HG03354 (cell line): ENCODE data around the gene MTR.

ENCODE experiments used
- ATAC-seq: cut with Tn5 transposase; IDR thresholded peaks from one replicate; pipeline ENCODE4 v1.9.1; 2021; ENCODE audit warnings: mild to moderate bottlenecking; ENCODE audit not compliant: unreplicated experiment, poor library complexity, severe bottlenecking

The MTR gene

DNA sequence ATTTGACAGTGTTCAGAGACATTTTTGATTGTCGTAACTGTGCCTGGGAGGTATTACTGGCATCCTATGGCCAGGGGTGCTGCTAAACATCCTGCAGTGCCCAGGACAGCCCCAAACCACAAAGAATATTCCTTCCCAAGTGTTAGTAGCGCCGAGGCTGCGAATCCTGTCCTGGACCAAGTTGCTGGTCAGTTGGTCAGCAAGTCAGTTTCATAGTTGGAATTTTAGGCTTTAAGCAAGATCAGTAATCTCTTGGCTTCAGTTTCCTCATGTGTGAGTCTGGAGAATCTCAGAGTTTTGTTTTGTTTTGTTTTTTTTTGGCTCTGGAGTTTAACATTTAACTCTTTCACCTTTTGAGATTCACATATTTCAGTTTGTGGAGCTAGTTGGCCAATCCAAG lies 65.0 kb downstream of the MTR start:
- no peak for ATAC-seq

- ATAC-seq: no peak
These were observed 65.6 kb downstream of the MTR start for GRCh38 chr1:236860674-236861073.

- no peak for ATAC-seq
These were observed 66.6 kb downstream of the MTR start for GRCh38 chr1:236861560-236862218.

GRCh38 chr1:236862219-236862591 lies 67.1 kb downstream of the MTR start:
- ATAC-seq: no peak

- no peak for ATAC-seq
These were observed 67.6 kb downstream of the MTR start for GRCh38 chr1:236862615-236863211.

- ATAC-seq: no peak
These were observed 69.1 kb downstream of the MTR start for GRCh38 chr1:236864211-236864610.

- no peak for ATAC-seq
These were observed 70.1 kb downstream of the MTR start for GRCh38 chr1:236864996-236865817.

DNA sequence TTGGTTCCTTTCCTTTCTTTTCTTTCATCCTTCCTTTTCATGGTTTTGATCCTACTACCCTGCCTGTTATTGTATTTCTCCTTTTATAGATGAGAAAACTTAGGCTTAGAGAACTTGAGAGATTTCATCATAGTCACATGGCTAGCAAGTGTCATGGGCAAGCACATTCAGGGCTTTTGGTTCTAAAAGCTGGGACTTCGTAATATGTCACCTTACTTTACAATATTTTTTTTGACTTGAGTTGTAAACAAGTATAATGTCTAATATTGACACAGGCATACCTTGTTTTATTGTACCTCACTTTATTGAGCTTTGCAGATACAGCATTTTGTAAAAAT lies 70.7 kb downstream of the MTR start:
- no peak for ATAC-seq

DNA sequence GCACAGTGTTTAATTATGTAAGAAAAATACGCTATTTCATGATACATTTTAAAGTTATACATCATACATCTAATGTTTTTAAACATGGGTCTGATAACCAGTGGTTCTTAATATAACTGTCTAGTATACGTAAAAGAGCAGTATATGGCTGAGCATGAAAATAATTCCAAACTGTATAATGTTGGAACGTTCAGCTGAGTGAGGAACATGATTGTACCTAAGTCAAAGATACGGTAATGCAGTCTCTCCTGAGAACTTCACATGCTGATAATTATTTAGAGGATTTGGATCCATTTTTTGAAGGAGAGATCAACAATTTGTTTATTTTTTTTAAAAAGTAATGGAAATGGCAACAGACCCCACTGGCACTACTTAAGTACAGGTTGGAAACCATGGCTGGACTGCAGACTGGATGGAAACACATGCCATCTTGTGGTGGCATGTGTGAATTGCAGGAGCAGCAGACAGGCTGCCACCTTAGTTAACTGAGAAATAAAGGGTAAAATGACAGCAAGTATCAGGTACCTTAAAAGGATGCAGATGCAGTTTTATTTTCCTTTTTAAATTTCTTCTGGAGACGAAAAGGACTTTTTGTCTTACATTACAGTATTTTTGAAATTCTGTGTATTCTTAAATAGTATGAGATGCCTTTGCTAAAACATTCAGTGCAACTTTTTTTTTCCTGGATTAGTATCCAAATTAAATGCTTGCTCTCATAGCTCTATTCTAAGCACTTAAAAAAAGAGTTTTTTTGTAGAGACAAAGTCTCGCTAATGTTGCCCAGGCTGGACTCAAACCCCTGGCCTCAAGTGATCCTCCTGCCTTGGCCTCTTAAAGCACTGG lies 73.8 kb downstream of the MTR start:
- ATAC-seq: peak; percentile 89

- no peak for ATAC-seq
These were observed 74.8 kb downstream of the MTR start for GRCh38 chr1:236869911-236870310.

DNA sequence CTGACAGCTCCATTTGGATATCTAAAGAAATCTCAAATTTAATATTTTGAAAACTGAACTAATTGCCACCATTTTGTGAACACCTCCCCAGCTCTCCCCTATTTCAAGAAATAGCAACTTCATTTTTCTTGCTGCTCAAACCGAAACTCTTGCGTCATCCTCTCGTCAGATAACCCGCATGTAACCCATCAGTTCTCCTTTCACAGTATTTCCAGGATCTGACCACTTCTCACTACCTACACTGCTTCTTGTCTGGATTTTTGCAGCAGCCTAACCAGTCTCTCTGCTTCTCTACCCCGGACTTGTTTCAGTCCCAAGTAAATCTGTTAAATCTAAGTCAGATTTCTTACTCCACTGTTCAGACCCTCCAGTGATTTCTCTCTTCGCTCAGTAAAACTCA lies 75.6 kb downstream of the MTR start:
- no peak for ATAC-seq

- no peak for ATAC-seq
These were observed 77.1 kb downstream of the MTR start for GRCh38 chr1:236872075-236872666.

- no peak for ATAC-seq
These were observed 80.9 kb downstream of the MTR start for GRCh38 chr1:236875975-236876374.

DNA sequence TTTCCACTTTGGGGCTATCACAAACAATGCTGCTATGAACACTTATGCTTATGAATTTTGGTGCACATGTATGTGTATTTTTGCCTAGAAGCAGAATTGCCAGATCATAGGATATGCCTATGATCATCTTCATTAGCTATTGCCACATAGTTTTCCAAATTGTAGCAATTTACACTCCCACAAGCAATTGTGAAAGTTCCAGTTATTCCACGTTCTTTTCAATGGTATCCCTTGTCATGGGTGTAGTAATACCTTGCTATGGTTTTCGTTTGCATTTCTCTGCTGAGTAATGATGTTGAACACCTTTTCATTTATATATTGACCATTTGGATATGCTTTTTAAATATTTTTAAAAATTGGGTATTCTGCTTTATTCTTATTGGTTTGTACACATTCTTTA lies 82.6 kb downstream of the MTR start:
- ATAC-seq: no peak

DNA sequence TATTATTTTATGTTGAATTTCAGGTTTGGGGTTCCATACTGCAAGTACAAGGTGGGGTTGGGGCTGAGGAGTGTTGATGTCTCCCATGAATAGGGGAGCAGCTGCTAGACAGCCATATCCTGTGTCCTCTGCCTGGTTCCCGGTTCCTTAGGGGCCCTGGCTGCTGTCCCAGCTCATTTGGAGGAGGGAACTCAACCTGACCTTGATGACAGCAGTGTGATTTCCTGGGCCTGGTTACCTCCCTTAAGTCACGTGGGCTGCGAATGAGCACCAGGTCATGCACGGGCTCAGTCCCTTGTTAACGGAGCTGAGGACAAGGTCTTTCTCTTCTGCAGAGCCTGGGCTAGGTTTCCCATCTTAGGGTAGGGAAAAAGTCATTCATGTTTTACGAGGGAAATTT lies 85.1 kb downstream of the MTR start:
- no peak for ATAC-seq

DNA sequence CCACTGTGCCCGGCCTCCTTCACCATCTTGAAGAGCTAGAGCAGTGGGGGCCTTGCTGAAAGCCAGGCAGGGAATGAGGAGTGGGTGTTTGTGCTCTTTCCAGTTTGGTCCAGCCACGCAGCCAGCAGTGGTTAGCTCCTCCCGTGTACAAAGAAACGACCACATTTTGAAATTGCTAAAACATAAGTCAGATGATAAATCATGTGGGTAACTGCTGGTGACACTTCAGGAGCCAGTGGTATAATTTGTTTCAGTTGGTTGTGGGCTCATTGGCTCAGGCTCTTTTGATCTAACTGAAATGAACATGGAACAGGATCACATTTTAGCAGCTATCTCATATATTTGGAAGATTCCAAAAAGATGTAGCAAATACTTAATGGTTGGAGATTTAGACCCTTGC lies 87.6 kb downstream of the MTR start:
- no peak for ATAC-seq

GRCh38 chr1:236886199-236886598 lies 91.1 kb downstream of the MTR start:
- ATAC-seq: no peak

- ATAC-seq: no peak
These were observed 92.0 kb downstream of the MTR start for GRCh38 chr1:236887081-236887480.

GRCh38 chr1:236888126-236888525 lies 93.0 kb downstream of the MTR start:
- ATAC-seq: no peak

DNA sequence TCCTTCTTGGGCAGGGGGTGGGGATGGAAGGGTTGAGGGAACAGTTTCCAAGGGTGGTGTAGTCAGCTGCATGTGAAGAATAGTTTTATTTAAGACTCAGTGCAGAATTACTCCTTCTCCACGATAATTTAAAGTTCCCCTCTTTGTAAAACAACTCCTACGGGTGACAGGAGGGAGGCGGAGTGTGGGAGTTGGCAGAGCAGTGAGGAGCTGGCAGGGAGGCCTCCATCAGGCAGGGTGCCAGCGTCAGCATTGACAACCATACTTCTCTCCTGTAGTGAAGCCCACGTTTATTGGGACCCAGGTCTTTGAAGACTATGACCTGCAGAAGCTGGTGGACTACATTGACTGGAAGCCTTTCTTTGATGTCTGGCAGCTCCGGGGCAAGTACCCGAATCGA lies 93.8 kb downstream of the MTR start:
- ATAC-seq: no peak
